HPDE6-E6E7 (cell line): ENCODE results near the gene LITAFD.

Experiments
- DNase-seq: peaks from one replicate; pipeline ENCODE4 v3.0.0; 2011; ENCODE audit warnings: missing footprints; ENCODE audit errors: extremely low spot score

LITAFD gene

DNA sequence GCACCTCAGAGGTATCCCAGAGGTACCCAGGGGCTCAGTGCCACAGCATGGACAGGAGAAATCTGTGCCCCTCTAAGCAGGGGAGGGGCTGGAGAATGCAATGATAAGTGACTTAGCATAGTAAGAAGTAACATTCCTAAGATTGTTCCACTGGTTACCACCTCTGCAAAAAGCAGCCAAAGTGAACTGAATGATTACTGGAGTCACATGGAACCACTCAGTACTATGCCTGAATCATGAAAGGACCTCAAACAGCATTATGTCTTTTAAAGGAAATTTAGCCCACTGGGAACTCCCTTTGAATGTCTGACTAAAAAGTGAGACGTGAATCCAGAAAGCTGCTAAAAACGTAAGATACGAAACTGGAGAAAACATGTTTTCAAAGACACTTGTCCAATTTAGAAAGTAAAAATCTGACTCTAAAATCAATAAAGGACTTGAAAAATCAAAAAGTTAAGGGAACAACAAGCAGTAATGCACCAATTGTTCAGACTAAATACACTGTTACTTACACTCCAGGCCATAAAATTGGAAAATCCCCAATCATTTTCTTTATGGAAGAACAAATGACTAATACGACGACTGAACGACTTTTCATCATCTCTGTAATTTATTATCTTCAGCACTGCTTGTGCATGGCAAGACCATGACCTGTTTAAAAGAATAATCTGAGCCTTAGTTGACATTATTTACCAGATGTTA lies 38.6 kb downstream of the LITAFD start:
- no peak for DNase-seq

DNA sequence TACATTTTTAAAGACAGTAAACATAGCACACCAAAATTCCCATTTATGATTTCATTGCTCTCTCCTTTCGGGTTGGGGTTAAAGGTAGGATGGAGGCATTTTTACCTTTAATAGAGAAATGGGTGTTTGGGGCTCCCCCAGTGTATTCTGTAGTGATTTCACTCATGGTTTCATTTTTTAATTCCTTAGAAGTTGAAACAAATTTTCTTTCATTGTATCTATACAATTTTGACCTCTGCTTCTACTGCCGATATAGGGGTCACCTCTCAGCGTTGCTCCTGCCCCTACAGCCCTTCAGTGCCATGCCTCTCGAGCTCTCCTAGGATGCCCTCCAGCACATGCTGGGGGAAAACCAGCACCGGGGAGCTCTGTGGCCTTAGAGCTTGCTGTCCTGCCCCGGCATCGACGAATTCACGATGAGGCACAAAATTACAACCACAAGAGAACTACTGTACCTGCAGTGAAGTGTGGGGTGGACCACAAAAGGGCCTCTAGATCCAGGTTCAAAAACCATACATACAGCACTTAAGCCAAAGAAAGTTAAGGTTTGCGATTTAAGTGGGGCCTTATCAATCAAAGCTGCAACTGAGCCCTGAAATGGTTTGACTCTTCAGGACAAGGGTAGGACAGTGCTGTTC lies 39.3 kb downstream of the LITAFD start:
- DNase-seq, result no peak

DNA sequence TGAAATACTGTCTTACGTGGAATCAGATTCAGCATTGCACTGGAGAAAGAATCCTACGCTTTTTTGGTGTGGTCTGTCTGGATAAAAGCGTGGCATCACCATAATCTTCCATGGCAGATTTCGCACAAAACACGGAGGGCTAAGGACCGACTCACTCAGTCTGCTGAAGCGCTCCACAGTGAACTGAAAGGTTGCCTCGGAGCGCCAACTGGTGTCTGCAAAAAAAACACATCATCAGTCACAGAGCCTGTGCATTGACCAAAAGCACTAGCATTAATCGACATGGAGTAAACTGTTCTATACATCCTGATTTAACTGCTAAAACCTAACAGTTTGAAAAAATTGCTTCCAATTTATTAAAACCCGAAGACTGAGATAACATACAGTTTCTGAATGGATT lies 41.0 kb downstream of the LITAFD start:
- DNase-seq, result no peak

- DNase-seq, result no peak
Observed at GRCh38 chr16:8924214-8924613, 42.1 kb downstream of the LITAFD start.

GRCh38 chr16:8925455-8925854 lies 43.3 kb downstream of the LITAFD start:
- no peak for DNase-seq

DNA sequence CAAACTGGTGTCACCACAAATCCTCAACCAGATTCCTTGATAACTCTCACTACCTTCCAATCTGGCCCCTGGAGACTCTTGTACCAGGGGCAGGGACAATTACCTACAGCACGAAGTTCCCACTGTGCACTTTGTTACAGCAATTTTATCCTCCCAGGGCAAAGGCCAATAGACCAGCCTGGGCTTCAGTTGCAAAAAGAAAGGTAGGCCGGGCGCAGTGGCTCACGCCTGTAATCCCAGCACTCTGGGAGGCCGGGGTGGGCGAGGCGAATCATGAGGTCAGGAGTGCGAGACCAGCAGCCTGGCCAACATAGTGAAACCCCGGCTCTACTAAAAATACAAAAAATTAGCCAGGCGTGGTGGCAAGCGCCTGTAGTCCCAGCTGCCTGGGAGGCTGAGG lies 44.7 kb downstream of the LITAFD start:
- DNase-seq, result no peak

DNA sequence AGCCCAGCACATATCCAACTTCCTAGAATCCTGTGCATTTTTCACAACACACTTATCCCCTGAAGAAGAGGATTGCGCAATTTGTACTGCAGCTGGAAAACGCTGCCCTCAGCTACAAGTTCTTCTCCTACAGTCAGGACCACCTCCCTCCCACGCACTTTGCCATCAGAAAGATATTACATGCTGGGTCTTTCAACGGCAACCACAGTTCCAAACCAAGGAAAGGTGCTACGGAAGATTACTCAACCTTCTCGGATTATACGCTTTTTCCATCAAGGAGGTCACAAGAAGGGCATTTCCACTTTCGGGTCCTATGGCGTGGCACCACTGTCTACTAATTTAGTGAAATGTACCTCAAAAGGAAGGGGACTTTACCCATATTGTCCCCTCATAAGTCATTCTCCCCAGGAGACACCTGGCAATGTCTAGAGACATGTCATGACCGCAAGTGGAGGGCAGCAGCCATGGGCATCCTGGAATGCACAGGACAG lies 46.4 kb downstream of the LITAFD start:
- DNase-seq, result no peak

- no peak for DNase-seq
Observed at GRCh38 chr16:8929086-8929748, 47.1 kb downstream of the LITAFD start.

- no peak for DNase-seq
Observed at GRCh38 chr16:8931859-8932258, 49.7 kb downstream of the LITAFD start.

DNA sequence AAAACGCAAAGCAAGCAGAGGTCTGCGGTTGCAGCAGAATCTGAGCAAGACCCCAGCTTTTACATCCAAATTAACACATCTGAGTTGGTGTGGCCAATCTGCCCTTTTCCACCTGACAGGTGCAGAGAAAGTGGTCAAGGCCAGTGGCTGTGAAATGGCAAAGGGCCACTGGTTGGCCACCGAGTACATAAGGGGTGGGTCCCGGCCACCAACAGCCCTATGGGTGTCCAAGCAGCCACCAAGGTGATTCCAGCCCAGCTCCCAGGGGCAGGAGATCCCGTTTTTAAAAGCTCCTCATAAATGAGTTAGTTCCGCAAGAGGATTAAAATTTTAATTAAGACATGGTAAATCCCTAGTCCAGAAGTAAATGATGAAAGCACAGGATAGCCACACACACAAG lies 52.5 kb downstream of the LITAFD start:
- DNase-seq, result no peak
